AG04449 (cell line): Measurements from ENCODE around the gene NPIPB2.

Source experiments
- CTCF ChIA-PET: fragments of 350-600 bp; formaldehyde crosslinking; extraction: SDS; loops from one replicate; lab custom pipeline; 2021; ENCODE audit warnings: antibody characterized with exemption; lab: Yijun Ruan, JAX
- POLR2A ChIA-PET: fragments of 400-600, 350-600 bp; formaldehyde crosslinking; extraction: SDS; loops from one replicate; lab custom pipeline; 2020; ENCODE audit warnings: antibody characterized with exemption, inconsistent platforms; lab: Yijun Ruan, JAX
- DNase-seq: peaks from one replicate; pipeline ENCODE4 v3.0.0-alpha.2; 2010; ENCODE audit warnings: low read depth, low spot score
- H3K4me3 ChIP-seq: 2 replicates; pipeline ENCODE4 v1.5.1; 2011; ENCODE audit warnings: low read depth, mild to moderate bottlenecking, control low read depth, low read length
- CTCF ChIP-seq: IDR thresholded peaks from one replicate; pipeline ENCODE4 v1.5.1; 2011; ENCODE audit warnings: mild to moderate bottlenecking, moderate library complexity, low read length, control low read depth, inconsistent platforms; ENCODE audit not compliant: insufficient read depth; ENCODE audit errors: missing control alignments

The NPIPB2 gene

GRCh38 chr16:11915644-11916523 is 26.0 kb downstream of the NPIPB2 start, which contains the start of gene GSPT1:
Gene GSPT1, minus strand, starts transcription at chr16:11915956. Its CDS starts 236 bp downstream, at chr16:11915720.
- ChIA-PET POLR2A (interaction anchor here (0.7 to 1.3 kb wide), 4 partner anchors 33 to 731 kb away, joined by 3 to 6 read pairs (median 3); partner anchors contain the start of gene SNX29), CTCF (interaction anchor here (2.5 kb wide), 1 partner anchor 152 kb away, joined by 11 read pairs; no protein-coding TSS in a partner anchor)
- TF ChIP-seq CTCF: no peak
- DNase-seq: peak; percentile 83
- peak within 1 kb of the TSS; percentile 89 for H3K4me3 ChIP-seq

- POLR2A ChIA-PET: interaction anchor here (0.7 to 1.3 kb wide), 3 partner anchors 34 to 63 kb away, joined by 3 to 6 read pairs (median 3); partner anchors contain the start of gene SNX29
- CTCF ChIA-PET: interaction anchor here (2.5 kb wide), 1 partner anchor 153 kb away, joined by 11 read pairs; no protein-coding TSS in a partner anchor
- peak overlapping the region; percentile 89 for H3K4me3 ChIP-seq
- no peak for DNase-seq
- TF ChIP-seq CTCF: no peak
Observed at GRCh38 chr16:11915114-11915643, 26.7 kb downstream of the NPIPB2 start.

- ChIA-PET CTCF (interaction anchor here (0.5 to 1.3 kb wide), 3 partner anchors 18 to 153 kb away, joined by 3 to 4 read pairs (median 4); no protein-coding TSS in a partner anchor), POLR2A (interaction anchor here (0.7 to 1.3 kb wide), 2 partner anchors 17 to 63 kb away, joined by 3 read pairs; no protein-coding TSS in a partner anchor)
- DNase-seq: no peak
- no peak for TF ChIP-seq CTCF
- peak overlapping the region; percentile 89 for H3K4me3 ChIP-seq
Observed at GRCh38 chr16:11914210-11915113, 27.4 kb downstream of the NPIPB2 start.

GRCh38 chr16:11913425-11914079 is 28.3 kb downstream of the NPIPB2 start:
- DNase-seq: no peak
- peak overlapping the region; percentile 89 for H3K4me3 ChIP-seq
- ChIA-PET POLR2A (interaction anchor here (1.3 kb wide), 1 partner anchor 16 kb away, joined by 3 read pairs; no protein-coding TSS in a partner anchor), CTCF (interaction anchor here (0.5 to 1.3 kb wide), 2 partner anchors 30 to 154 kb away, joined by 3 to 4 read pairs; no protein-coding TSS in a partner anchor)
- TF ChIP-seq CTCF: no peak

- no peak for TF ChIP-seq CTCF
- H3K4me3 ChIP-seq: no peak overlapping the region
- DNase-seq: peak; percentile 72
- ChIA-PET CTCF (no interaction called here), POLR2A (no interaction called here)
Observed at GRCh38 chr16:11909653-11910545, 31.9 kb downstream of the NPIPB2 start.
